ENCODE measurements around the gene FAR2. TPM values are rescaled to one million over a fixed set of nuclear protein-coding genes. Genes with fewer than 3 reads are reported as not detected.

Gene FAR2
- total RNA-seq, 2 experiments from 2014 or later: 0.73 TPM; not detected in 1

- POLR2A ChIA-PET: interaction anchor here (0.6 kb wide), 1 partner anchor 115 kb away, joined by 3 read pairs; no protein-coding TSS in a partner anchor
- H3K36me3 ChIP-seq (ENCODE audit: insufficient read depth, low read length): no peaks in the 10 kb centered on the region
- no peak overlapping the region for H3K4me2 ChIP-seq (ENCODE audit: low read length)
- no peaks in the 10 kb centered on the region for H3K79me2 ChIP-seq (ENCODE audit: insufficient read depth, low read depth, low read length)
- H3K27ac ChIP-seq (ENCODE audit: low read depth, low read length, poor library complexity, severe bottlenecking): no peak overlapping the region
- intact Hi-C loops (cut with micrococcal nuclease; ENCODE audit: unreplicated experiment): no loop called here
- no peak overlapping the region for H3K4me3 ChIP-seq (ENCODE audit: low read depth, low read length, poor library complexity, severe bottlenecking)
- H4K20me1 ChIP-seq (ENCODE audit: insufficient read depth, low read length): no peaks in the 10 kb centered on the region
- TF ChIP-seq CTCF (conservative IDR thresholded peaks at IDR 0.05; ENCODE audit: low read length) (no peak), EZH2phosphoT487 (IDR thresholded peaks at IDR 0.05; ENCODE audit: borderline replicate concordance, low read depth, low read length) (no peak)
- no peak for DNase-seq (ENCODE audit: low spot score)
- H3K9me2 ChIP-seq (ENCODE audit: insufficient read depth, low read length): no peaks in the 10 kb centered on the region
- CTCF ChIA-PET (ENCODE audit: unreplicated experiment): no interaction called here
- H3K4me1 ChIP-seq (ENCODE audit: insufficient read depth, low read length, poor library complexity, severe bottlenecking): no peaks in the 10 kb centered on the region
- BruUV-seq (replicated peaks): no TSS peak
- no peak overlapping the region for H2AFZ ChIP-seq (ENCODE audit: low read length)
- H3K9me3 ChIP-seq (ENCODE audit: low read length): no peaks in the 10 kb centered on the region
Observed at GRCh38 chr12:29220632-29221336, 71.7 kb downstream of the FAR2 start.

- Histone ChIP-seq H3K4me2 (ENCODE audit: low read length) (no peak overlapping the region), H4K20me1 (ENCODE audit: insufficient read depth, low read length) (no peaks in the 10 kb centered on the region), H3K9me3 (ENCODE audit: low read length) (no peaks in the 10 kb centered on the region), H3K36me3 (ENCODE audit: insufficient read depth, low read length) (no peaks in the 10 kb centered on the region), H3K9me2 (ENCODE audit: insufficient read depth, low read length) (no peaks in the 10 kb centered on the region), H3K4me3 (ENCODE audit: low read depth, low read length, poor library complexity, severe bottlenecking) (no peak overlapping the region), H3K4me1 (ENCODE audit: insufficient read depth, low read length, poor library complexity, severe bottlenecking) (no peaks in the 10 kb centered on the region), H3K27ac (ENCODE audit: low read depth, low read length, poor library complexity, severe bottlenecking) (no peak overlapping the region), H2AFZ (ENCODE audit: low read length) (no peak overlapping the region), H3K79me2 (ENCODE audit: insufficient read depth, low read depth, low read length) (no peaks in the 10 kb centered on the region)
- no peak for DNase-seq (ENCODE audit: low spot score)
- POLR2A ChIA-PET: interaction anchor here (0.6 kb wide), 1 partner anchor 986 kb away, joined by 3 read pairs; no protein-coding TSS in a partner anchor
- CTCF ChIA-PET (ENCODE audit: unreplicated experiment): no interaction called here
- TF ChIP-seq EZH2phosphoT487 (IDR thresholded peaks at IDR 0.05; ENCODE audit: borderline replicate concordance, low read depth, low read length): no peak
- no peak for TF ChIP-seq CTCF (conservative IDR thresholded peaks at IDR 0.05; ENCODE audit: low read length)
- intact Hi-C loops (cut with micrococcal nuclease; ENCODE audit: unreplicated experiment): no loop called here
- BruUV-seq (replicated peaks): no TSS peak
Observed at GRCh38 chr12:29222200-29222599, 73.1 kb downstream of the FAR2 start.

DNA sequence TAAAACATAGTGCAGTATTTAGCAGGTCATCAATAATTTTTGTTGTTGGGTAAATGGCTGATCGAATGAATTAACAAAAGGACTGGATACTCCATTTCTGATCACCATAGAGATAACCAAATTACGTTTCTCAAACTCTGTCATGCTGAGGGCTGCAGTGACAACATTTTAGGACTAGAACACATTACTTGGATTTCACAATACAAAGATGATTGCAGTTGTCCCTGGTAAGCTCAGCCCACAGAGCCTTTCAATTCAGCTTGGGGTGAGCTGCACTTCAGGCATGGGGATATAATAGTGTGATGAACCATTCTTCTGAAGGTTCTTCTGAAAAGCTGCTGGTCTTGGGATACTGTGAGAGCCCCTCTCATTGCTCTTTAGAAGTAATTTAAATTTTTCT lies 74.3 kb downstream of the FAR2 start:
- intact Hi-C loops (cut with micrococcal nuclease; ENCODE audit: unreplicated experiment): no loop called here
- Histone ChIP-seq H3K9me3 (ENCODE audit: low read length) (no peaks in the 10 kb centered on the region), H3K4me1 (ENCODE audit: insufficient read depth, low read length, poor library complexity, severe bottlenecking) (no peaks in the 10 kb centered on the region), H3K4me3 (ENCODE audit: low read depth, low read length, poor library complexity, severe bottlenecking) (no peak overlapping the region), H3K79me2 (ENCODE audit: insufficient read depth, low read depth, low read length) (no peaks in the 10 kb centered on the region), H3K4me2 (ENCODE audit: low read length) (no peak overlapping the region), H3K27ac (ENCODE audit: low read depth, low read length, poor library complexity, severe bottlenecking) (no peak overlapping the region), H2AFZ (ENCODE audit: low read length) (no peak overlapping the region), H3K9me2 (ENCODE audit: insufficient read depth, low read length) (no peaks in the 10 kb centered on the region), H4K20me1 (ENCODE audit: insufficient read depth, low read length) (no peaks in the 10 kb centered on the region), H3K36me3 (ENCODE audit: insufficient read depth, low read length) (no peaks in the 10 kb centered on the region)
- TF ChIP-seq CTCF (conservative IDR thresholded peaks at IDR 0.05; ENCODE audit: low read length) (no peak), EZH2phosphoT487 (IDR thresholded peaks at IDR 0.05; ENCODE audit: borderline replicate concordance, low read depth, low read length) (no peak)
- no TSS peak for BruUV-seq (replicated peaks)
- ChIA-PET POLR2A (interaction anchor here (0.6 kb wide), 1 partner anchor 252 kb away, joined by 3 read pairs; no protein-coding TSS in a partner anchor), CTCF (ENCODE audit: unreplicated experiment) (no interaction called here)
- DNase-seq (ENCODE audit: low spot score): no peak
